OCI-LY1 (cell line): Measurements from ENCODE around the gene LCN2.
"Not testable (repeated sequence)": the region's sequence is repeated elsewhere in the genome, so short reads cannot be mapped to it uniquely, and the experiment has no call there.

ENCODE experiments used
- H2AFZ ChIP-seq: fragments of 200-600 bp; sonication (generic), shearing (Covaris generic); 2 replicates; pipeline ENCODE4 v1.6.0; 2014; ENCODE audit warnings: antibody characterized with exemption, mild to moderate bottlenecking, low read length
- H3F3A ChIP-seq: fragments of 200-600 bp; sonication (generic), shearing (Covaris generic); 2 replicates; pipeline ENCODE4 v1.6.0; 2014; ENCODE audit warnings: mild to moderate bottlenecking, antibody characterized with exemption, low read length, moderate library complexity; ENCODE audit not compliant: insufficient read depth
- H3K27ac ChIP-seq: fragments of 200-600 bp; sonication (generic); 2 replicates; pipeline ENCODE4 v1.5.1; 2014; ENCODE audit warnings: low read length, mixed run types, mild to moderate bottlenecking, low read depth; ENCODE audit not compliant: poor library complexity, severe bottlenecking
- H3K27me3 ChIP-seq: fragments of 200-600 bp; sonication (generic); 2 replicates; pipeline ENCODE4 v1.6.0; 2014; ENCODE audit warnings: antibody characterized with exemption, mild to moderate bottlenecking, low read length, moderate library complexity; ENCODE audit not compliant: insufficient read depth
- H3K36me3 ChIP-seq: fragments of 200-600 bp; sonication (generic); 2 replicates; pipeline ENCODE4 v1.6.1; 2014; ENCODE audit warnings: mild to moderate bottlenecking, antibody characterized with exemption, low read length, moderate library complexity, mixed read lengths; ENCODE audit not compliant: insufficient read depth
- H3K4me1 ChIP-seq: fragments of 200-600 bp; sonication (generic); 2 replicates; pipeline ENCODE4 v1.5.1; 2014; ENCODE audit warnings: mild to moderate bottlenecking, low read length, moderate library complexity; ENCODE audit not compliant: insufficient read depth, severe bottlenecking
- H3K4me2 ChIP-seq: fragments of 200-600 bp; sonication (generic), shearing (Covaris generic); 2 replicates; pipeline ENCODE4 v1.6.1; 2014; ENCODE audit warnings: low read length
- H3K4me3 ChIP-seq: fragments of 200-600 bp; sonication (generic); 2 replicates; pipeline ENCODE4 v1.5.1; 2014; ENCODE audit warnings: low read length, low read depth, mild to moderate bottlenecking, mixed read lengths; ENCODE audit not compliant: poor library complexity, severe bottlenecking
- H3K79me2 ChIP-seq: fragments of 200-600 bp; shearing (Covaris generic); 2 replicates; pipeline ENCODE4 v1.6.1; 2016; ENCODE audit warnings: mixed run types, low read length, mixed read lengths; ENCODE audit not compliant: insufficient read depth
- H3K9ac ChIP-seq: fragments of 200-600 bp; sonication (generic), shearing (Covaris generic); 2 replicates; pipeline ENCODE4 v1.6.1; 2014; ENCODE audit warnings: mild to moderate bottlenecking, low read length, mixed read lengths
- H3K9me2 ChIP-seq: fragments of 200-600 bp; sonication (generic), shearing (Covaris generic); 2 replicates; pipeline ENCODE4 v1.6.1; 2014; ENCODE audit warnings: low read depth, mild to moderate bottlenecking, low read length, mixed read lengths
- H3K9me3 ChIP-seq: fragments of 200-600 bp; shearing (Covaris generic); 2 replicates; pipeline ENCODE4 v1.6.1; 2014; ENCODE audit warnings: low read length, mixed read lengths
- H4K20me1 ChIP-seq: fragments of 200-600 bp; sonication (generic), shearing (Covaris generic); 2 replicates; pipeline ENCODE4 v1.6.0; 2016; ENCODE audit warnings: mild to moderate bottlenecking, low read length; ENCODE audit not compliant: insufficient read depth
- EZH2 ChIP-seq: fragments of 200-600 bp; sonication (generic), shearing (Covaris generic); IDR thresholded peaks from 2 replicates; pipeline ENCODE4 v1.8.0; 2017; ENCODE audit warnings: borderline replicate concordance, mixed run types, mild to moderate bottlenecking, antibody characterized with exemption, low read length, moderate library complexity, mixed read lengths
- TF ChIP-seq, protein P1 (sequence below): fragments of 200-600 bp; sonication (generic), shearing (Covaris generic); IDR thresholded peaks from 2 replicates; pipeline ENCODE4 v1.5.1; 2017; ENCODE audit warnings: mild to moderate bottlenecking, antibody characterized with exemption, low read length, moderate library complexity, mixed read lengths

The LCN2 gene

GRCh38 chr9:128180447-128180846 is 31.2 kb downstream of the LCN2 start:
- Histone ChIP-seq H3K9ac (no peak overlapping the region), H3K4me3 (no peak overlapping the region), H3K9me2 (no peaks in the 10 kb centered on the region), H4K20me1 (no peaks in the 10 kb centered on the region), H3K27me3 (no peaks in the 10 kb centered on the region), H3K27ac (no peak overlapping the region), H3F3A (no peaks in the 10 kb centered on the region), H3K4me2 (no peak overlapping the region), H3K9me3 (peaks cover 9% of the 10 kb centered on the region), H3K36me3 (peaks cover 59% of the 10 kb centered on the region), H3K79me2 (no peaks in the 10 kb centered on the region), H3K4me1 (no peaks in the 10 kb centered on the region), H2AFZ (no peak overlapping the region)
- no peak for TF ChIP-seq EZH2
- TF ChIP-seq, protein P1, sequence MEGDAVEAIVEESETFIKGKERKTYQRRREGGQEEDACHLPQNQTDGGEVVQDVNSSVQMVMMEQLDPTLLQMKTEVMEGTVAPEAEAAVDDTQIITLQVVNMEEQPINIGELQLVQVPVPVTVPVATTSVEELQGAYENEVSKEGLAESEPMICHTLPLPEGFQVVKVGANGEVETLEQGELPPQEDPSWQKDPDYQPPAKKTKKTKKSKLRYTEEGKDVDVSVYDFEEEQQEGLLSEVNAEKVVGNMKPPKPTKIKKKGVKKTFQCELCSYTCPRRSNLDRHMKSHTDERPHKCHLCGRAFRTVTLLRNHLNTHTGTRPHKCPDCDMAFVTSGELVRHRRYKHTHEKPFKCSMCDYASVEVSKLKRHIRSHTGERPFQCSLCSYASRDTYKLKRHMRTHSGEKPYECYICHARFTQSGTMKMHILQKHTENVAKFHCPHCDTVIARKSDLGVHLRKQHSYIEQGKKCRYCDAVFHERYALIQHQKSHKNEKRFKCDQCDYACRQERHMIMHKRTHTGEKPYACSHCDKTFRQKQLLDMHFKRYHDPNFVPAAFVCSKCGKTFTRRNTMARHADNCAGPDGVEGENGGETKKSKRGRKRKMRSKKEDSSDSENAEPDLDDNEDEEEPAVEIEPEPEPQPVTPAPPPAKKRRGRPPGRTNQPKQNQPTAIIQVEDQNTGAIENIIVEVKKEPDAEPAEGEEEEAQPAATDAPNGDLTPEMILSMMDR = no peak

- peaks cover 49% of the 10 kb centered on the region for H3K36me3 ChIP-seq
- H3K79me2 ChIP-seq, H3K9me3 ChIP-seq, H3K27ac ChIP-seq, H3F3A ChIP-seq, H3K27me3 ChIP-seq, H3K4me2 ChIP-seq, H4K20me1 ChIP-seq, H2AFZ ChIP-seq, H3K4me1 ChIP-seq, H3K9me2 ChIP-seq, H3K4me3 ChIP-seq, H3K9ac ChIP-seq: not testable (repeated sequence)
- TF ChIP-seq, protein P1 = peak; percentile 16; the same call in 1 of the 2 replicates
Observed at GRCh38 chr9:128181480-128181879, 32.2 kb downstream of the LCN2 start.

GRCh38 chr9:128182893-128183588 is 33.8 kb downstream of the LCN2 start:
- H3K27me3 ChIP-seq = no peaks in the 10 kb centered on the region
- TF ChIP-seq, protein P1 = no peak
- no peak for TF ChIP-seq EZH2

More at GRCh38 chr9:128182893-128183588, 33.8 kb downstream of the LCN2 start:
- no peak overlapping the region for H3K9ac ChIP-seq
- H3K36me3 ChIP-seq = peaks cover 45% of the 10 kb centered on the region
- no peak overlapping the region for H3K27ac ChIP-seq
- no peaks in the 10 kb centered on the region for H4K20me1 ChIP-seq
- no peaks in the 10 kb centered on the region for H3K4me1 ChIP-seq
- no peaks in the 10 kb centered on the region for H3F3A ChIP-seq
- H3K9me3 ChIP-seq = peaks cover 9% of the 10 kb centered on the region
- no peak overlapping the region for H3K4me3 ChIP-seq
- H3K9me2 ChIP-seq = no peaks in the 10 kb centered on the region
- H3K79me2 ChIP-seq = no peaks in the 10 kb centered on the region
- no peak overlapping the region for H2AFZ ChIP-seq
- no peak overlapping the region for H3K4me2 ChIP-seq
